GM21367 (cell line): ENCODE results near the gene BIRC5.
A peak's percentile ranks its signal among the peaks of the same experiment; 100 is the strongest.
"Not testable (repeated sequence)": the region's sequence is repeated elsewhere in the genome, so short reads cannot be mapped to it uniquely, and the experiment has no call there.

Source experiments
- ATAC-seq: cut with Tn5 transposase; IDR thresholded peaks from one replicate; pipeline ENCODE4 v1.9.1; 2021; ENCODE audit not compliant: unreplicated experiment

Gene BIRC5

GRCh38 chr17:78238823-78239488 is 24.9 kb downstream of the BIRC5 start:
- ATAC-seq: no peak

GRCh38 chr17:78239489-78239931 is 25.5 kb downstream of the BIRC5 start:
- no peak for ATAC-seq

- no peak for ATAC-seq
Measured at GRCh38 chr17:78240012-78240655, 26.1 kb downstream of the BIRC5 start.

- no peak for ATAC-seq
Measured at GRCh38 chr17:78240839-78241238, 26.8 kb downstream of the BIRC5 start.

GRCh38 chr17:78241277-78242023 is 27.4 kb downstream of the BIRC5 start:
- ATAC-seq: no peak

- no peak for ATAC-seq
Measured at GRCh38 chr17:78242024-78242742, 28.1 kb downstream of the BIRC5 start.

- ATAC-seq: no peak
Measured at GRCh38 chr17:78247304-78247703, 33.3 kb downstream of the BIRC5 start.

- ATAC-seq: no peak
Measured at GRCh38 chr17:78248051-78248914, 34.2 kb downstream of the BIRC5 start.

- ATAC-seq: no peak
Measured at GRCh38 chr17:78249074-78249817, 35.2 kb downstream of the BIRC5 start.

GRCh38 chr17:78249818-78250806 is 36.1 kb downstream of the BIRC5 start:
- no peak for ATAC-seq

GRCh38 chr17:78250891-78251772 is 37.1 kb downstream of the BIRC5 start:
- peak; percentile 45 for ATAC-seq

- no peak for ATAC-seq
Measured at GRCh38 chr17:78251773-78252103, 37.7 kb downstream of the BIRC5 start.

- ATAC-seq: no peak
Measured at GRCh38 chr17:78252111-78252634, 38.1 kb downstream of the BIRC5 start.

- ATAC-seq: no peak
Measured at GRCh38 chr17:78252701-78253635, 38.9 kb downstream of the BIRC5 start.

GRCh38 chr17:78253636-78253945 is 39.5 kb downstream of the BIRC5 start:
- not testable (repeated sequence) for ATAC-seq

GRCh38 chr17:78253946-78254672 is 40.1 kb downstream of the BIRC5 start:
- no peak for ATAC-seq
